B cell (primary cell): Measurements from ENCODE around the gene TTYH1.

Experiments
- CTCF ChIP-seq: fragments of 200-600 bp; IDR thresholded peaks from one replicate; pipeline ENCODE4 v1.8.0; 2022; ENCODE audit warnings: antibody characterized with exemption, mild to moderate bottlenecking
- EZH2 ChIP-seq: IDR thresholded peaks from 2 replicates; pipeline ENCODE4 v1.6.1; 2012; ENCODE audit warnings: borderline replicate concordance, low read depth, mild to moderate bottlenecking, moderate library complexity, low read length; ENCODE audit not compliant: insufficient read depth, poor library complexity, severe bottlenecking

- TF ChIP-seq CTCF, result peak; percentile 78
- no peak for TF ChIP-seq EZH2
Observed at GRCh38 chr19:54478677-54479266, 63.5 kb downstream of the TTYH1 start.
